Measurements from ENCODE around the gene SOBP.

GRCh38 chr6:107646176-107646575 is 156.3 kb downstream of the SOBP start:
- TF ChIP-seq CTCF (IDR thresholded peaks at IDR 0.05) (no peak), POLR2A (IDR thresholded peaks at IDR 0.05) (no peak), EP300 (IDR thresholded peaks at IDR 0.05) (no peak)
